Ureter (tissue), 1 donor: ENCODE results near the gene HRNR. TPM values are rescaled to one million over a fixed set of nuclear protein-coding genes. Genes with fewer than 3 reads are reported as not detected.

ENCODE experiments used
- DNase-seq: peaks from one replicate; pipeline ENCODE4 v3.0.0-alpha.2; 2020; ENCODE audit warnings: low spot score
- total RNA-seq: library from RNA; stranded (reverse); gene quantifications from one replicate; pipeline ENCODE4 v1.2.4, GENCODE V29; 2023
- donor health status: DM: yes; HTN: yes; CAD: no.

Gene HRNR
- total RNA-seq, 1 donor from 2014 or later, result not detected

- peak; percentile 54 for DNase-seq
Observed at GRCh38 chr1:152188673-152189591, 35.1 kb downstream of the HRNR start.

- DNase-seq, result no peak
Observed at GRCh38 chr1:152186556-152187285, 37.3 kb downstream of the HRNR start.

GRCh38 chr1:152185544-152186391 is 38.2 kb downstream of the HRNR start:
- peak; percentile 55 for DNase-seq

GRCh38 chr1:152182944-152183361 is 41.0 kb downstream of the HRNR start:
- DNase-seq, result no peak

GRCh38 chr1:152182431-152182830 is 41.6 kb downstream of the HRNR start:
- DNase-seq, result no peak

GRCh38 chr1:152179566-152179965 is 44.4 kb downstream of the HRNR start:
- DNase-seq, result no peak

- DNase-seq, result no peak
Observed at GRCh38 chr1:152170287-152170905, 53.6 kb downstream of the HRNR start.

GRCh38 chr1:152169366-152170025 is 54.5 kb downstream of the HRNR start:
- DNase-seq, result no peak

- no peak for DNase-seq
Observed at GRCh38 chr1:152168535-152168868, 55.5 kb downstream of the HRNR start.

- peak; percentile 75 for DNase-seq
Observed at GRCh38 chr1:152167835-152168534, 56.0 kb downstream of the HRNR start.

- DNase-seq, result no peak
Observed at GRCh38 chr1:152166966-152167365, 57.0 kb downstream of the HRNR start.

GRCh38 chr1:152165286-152166077 is 58.5 kb downstream of the HRNR start:
- no peak for DNase-seq

- DNase-seq, result peak; percentile 52
Observed at GRCh38 chr1:152164517-152165136, 59.4 kb downstream of the HRNR start.

GRCh38 chr1:152162792-152163463 is 61.1 kb downstream of the HRNR start:
- no peak for DNase-seq
